ENCODE results near the gene SMOC2.

Gene SMOC2

GRCh38 chr6:168472363-168472762 is 31.4 kb downstream of the SMOC2 start:
- TF ChIP-seq GATA2 (IDR thresholded peaks at IDR 0.05; ENCODE audit: low read depth, low read length): no peak
- no peak for TF ChIP-seq GATA3 (IDR thresholded peaks at IDR 0.05; ENCODE audit: low read depth, low read length)

GRCh38 chr6:168473197-168473596 is 32.2 kb downstream of the SMOC2 start:
- no peak for TF ChIP-seq GATA2 (IDR thresholded peaks at IDR 0.05; ENCODE audit: low read depth, low read length)
- no peak for TF ChIP-seq GATA3 (IDR thresholded peaks at IDR 0.05; ENCODE audit: low read depth, low read length)

- no peak for TF ChIP-seq GATA2 (IDR thresholded peaks at IDR 0.05; ENCODE audit: low read depth, low read length)
- no peak for TF ChIP-seq GATA3 (IDR thresholded peaks at IDR 0.05; ENCODE audit: low read depth, low read length)
Measured at GRCh38 chr6:168475188-168476013, 34.4 kb downstream of the SMOC2 start.

GRCh38 chr6:168479421-168479820 is 38.4 kb downstream of the SMOC2 start:
- TF ChIP-seq GATA3 (IDR thresholded peaks at IDR 0.05; ENCODE audit: low read depth, low read length) (no peak), GATA2 (IDR thresholded peaks at IDR 0.05; ENCODE audit: low read depth, low read length) (no peak)

GRCh38 chr6:168480481-168480880 is 39.5 kb downstream of the SMOC2 start:
- TF ChIP-seq GATA3 (IDR thresholded peaks at IDR 0.05; ENCODE audit: low read depth, low read length) (no peak), GATA2 (IDR thresholded peaks at IDR 0.05; ENCODE audit: low read depth, low read length) (no peak)

GRCh38 chr6:168485818-168486217 is 44.8 kb downstream of the SMOC2 start:
- TF ChIP-seq GATA2 (IDR thresholded peaks at IDR 0.05; ENCODE audit: low read depth, low read length) (no peak), GATA3 (IDR thresholded peaks at IDR 0.05; ENCODE audit: low read depth, low read length) (no peak)

GRCh38 chr6:168490757-168491156 is 49.8 kb downstream of the SMOC2 start:
- TF ChIP-seq GATA2 (IDR thresholded peaks at IDR 0.05; ENCODE audit: low read depth, low read length): no peak
- TF ChIP-seq GATA3 (IDR thresholded peaks at IDR 0.05; ENCODE audit: low read depth, low read length): no peak

GRCh38 chr6:168493976-168494375 is 53.0 kb downstream of the SMOC2 start:
- no peak for TF ChIP-seq GATA3 (IDR thresholded peaks at IDR 0.05; ENCODE audit: low read depth, low read length)
- TF ChIP-seq GATA2 (IDR thresholded peaks at IDR 0.05; ENCODE audit: low read depth, low read length): no peak

- no peak for TF ChIP-seq GATA2 (IDR thresholded peaks at IDR 0.05; ENCODE audit: low read depth, low read length)
- TF ChIP-seq GATA3 (IDR thresholded peaks at IDR 0.05; ENCODE audit: low read depth, low read length): no peak
Measured at GRCh38 chr6:168494726-168495125, 53.7 kb downstream of the SMOC2 start.

GRCh38 chr6:168495133-168495532 is 54.1 kb downstream of the SMOC2 start:
- TF ChIP-seq GATA2 (IDR thresholded peaks at IDR 0.05; ENCODE audit: low read depth, low read length) (no peak), GATA3 (IDR thresholded peaks at IDR 0.05; ENCODE audit: low read depth, low read length) (no peak)

GRCh38 chr6:168495636-168496035 is 54.7 kb downstream of the SMOC2 start:
- TF ChIP-seq GATA3 (IDR thresholded peaks at IDR 0.05; ENCODE audit: low read depth, low read length) (no peak), GATA2 (IDR thresholded peaks at IDR 0.05; ENCODE audit: low read depth, low read length) (no peak)

GRCh38 chr6:168496139-168496996 is 55.4 kb downstream of the SMOC2 start:
- TF ChIP-seq GATA3 (IDR thresholded peaks at IDR 0.05; ENCODE audit: low read depth, low read length) (no peak), GATA2 (IDR thresholded peaks at IDR 0.05; ENCODE audit: low read depth, low read length) (no peak)

GRCh38 chr6:168496997-168497331 is 56.0 kb downstream of the SMOC2 start:
- no peak for TF ChIP-seq GATA2 (IDR thresholded peaks at IDR 0.05; ENCODE audit: low read depth, low read length)
- TF ChIP-seq GATA3 (IDR thresholded peaks at IDR 0.05; ENCODE audit: low read depth, low read length): no peak

GRCh38 chr6:168497381-168497780 is 56.4 kb downstream of the SMOC2 start:
- TF ChIP-seq GATA3 (IDR thresholded peaks at IDR 0.05; ENCODE audit: low read depth, low read length) (no peak), GATA2 (IDR thresholded peaks at IDR 0.05; ENCODE audit: low read depth, low read length) (no peak)

Data from SH-SY5Y (cell line).